ENCODE results near the gene APC.
"Not testable (repeated sequence)": the region's sequence is repeated elsewhere in the genome, so short reads cannot be mapped to it uniquely, and the experiment has no call there.

Gene APC

GRCh38 chr5:112847306-112847705 lies 109.6 kb downstream of the APC start:
- no peak for FAIRE-seq
- no peak for DNase-seq (ENCODE audit: extremely low spot score, insufficient read length, low read depth)

DNA sequence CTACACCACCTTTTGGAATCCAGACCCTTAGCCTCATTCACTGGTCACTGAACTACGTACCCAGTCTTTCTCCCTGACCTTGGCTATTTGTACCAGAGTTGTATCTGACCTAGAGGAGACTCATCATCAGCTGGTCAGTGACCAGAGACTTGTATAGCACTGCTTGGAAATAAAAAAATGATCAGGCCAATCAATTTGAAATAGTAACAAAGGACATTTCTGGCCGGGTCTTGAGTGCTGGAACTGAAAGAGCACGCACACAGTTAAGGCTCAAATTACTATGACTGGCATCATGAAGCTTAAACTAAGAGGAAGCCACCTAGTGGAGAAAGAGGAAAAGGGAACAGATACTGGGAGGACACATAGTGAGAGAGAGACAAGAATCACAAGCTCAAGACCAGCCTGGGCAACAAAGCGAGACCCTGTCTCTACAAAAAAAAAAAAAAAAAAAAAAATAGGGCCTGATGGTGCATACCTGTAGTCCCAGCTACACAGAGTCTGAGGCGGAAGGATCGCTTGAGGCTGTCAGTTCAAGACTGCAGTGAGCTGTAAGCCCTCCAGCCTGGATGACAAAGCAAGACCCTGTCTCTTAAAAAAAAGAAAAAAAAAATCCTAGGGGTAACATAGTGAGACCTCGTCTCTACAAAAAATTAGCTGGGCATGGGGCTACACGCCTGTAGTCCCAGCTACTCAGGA lies 110.6 kb downstream of the APC start:
- DNase-seq (ENCODE audit: extremely low spot score, insufficient read length, low read depth) (no peak), FAIRE-seq (peak; percentile 85)

DNA sequence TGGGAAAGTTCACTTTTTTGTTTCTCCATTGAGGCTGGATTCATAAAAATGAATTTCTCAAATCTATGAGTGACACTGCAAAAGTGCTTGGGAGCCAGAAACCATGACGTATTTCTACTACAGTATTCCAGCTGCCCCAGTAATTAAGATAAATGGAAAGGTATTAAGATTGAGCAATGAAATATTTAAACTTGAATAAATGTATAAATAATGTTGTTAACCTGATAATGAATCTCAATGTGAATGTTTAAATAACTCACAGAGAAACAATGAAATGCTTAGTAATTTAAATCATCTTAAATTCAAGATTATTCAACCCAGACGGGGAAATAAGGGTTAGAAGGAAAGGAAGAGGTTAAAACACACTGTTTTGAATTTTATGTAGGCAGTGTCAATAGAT lies 112.2 kb downstream of the APC start:
- DNase-seq (ENCODE audit: extremely low spot score, insufficient read length, low read depth) (no peak), FAIRE-seq (no peak)

DNA sequence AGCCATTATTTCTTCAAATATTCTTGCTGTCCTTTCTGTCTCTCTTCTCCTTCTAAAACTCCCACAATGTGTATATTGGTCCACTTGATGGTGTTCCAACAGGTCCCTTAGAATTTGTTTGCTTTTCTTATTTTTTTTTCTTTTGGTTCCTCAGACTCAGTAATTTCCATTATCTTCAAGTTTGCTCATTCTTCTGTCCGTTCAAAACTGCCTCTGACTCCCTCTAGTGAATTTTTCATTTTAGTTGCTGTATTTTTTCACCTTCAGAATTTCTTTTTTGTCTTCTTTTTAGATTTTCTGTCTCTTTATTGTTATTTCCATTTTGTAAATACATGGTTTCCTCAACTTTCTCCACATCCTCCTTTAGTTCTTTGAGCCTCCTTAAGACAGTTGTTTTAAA lies 117.0 kb downstream of the APC start:
- DNase-seq (ENCODE audit: extremely low spot score, insufficient read length, low read depth) (no peak), FAIRE-seq (no peak)

- no peak for DNase-seq (ENCODE audit: extremely low spot score, insufficient read length, low read depth)
- no peak for FAIRE-seq
Measured at GRCh38 chr5:112857866-112858265, 120.2 kb downstream of the APC start.

DNA sequence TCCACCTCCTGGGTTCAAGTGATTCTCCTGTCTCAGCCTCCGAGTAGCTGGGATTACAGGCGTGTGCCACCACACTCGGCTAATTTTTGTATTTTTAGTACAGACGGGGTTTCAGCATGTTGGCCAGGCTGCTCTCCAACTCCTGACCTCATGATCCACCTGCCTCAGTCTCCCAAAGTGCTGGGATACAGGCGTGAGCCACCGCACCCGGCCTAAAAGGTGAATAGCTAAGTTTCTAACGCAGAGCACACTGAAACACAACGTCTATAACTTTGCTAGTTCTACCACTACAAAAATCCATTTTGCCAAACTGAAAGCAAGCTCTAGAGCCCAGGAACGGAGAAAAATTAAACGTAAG lies 122.9 kb downstream of the APC start:
- not testable (repeated sequence) for DNase-seq (ENCODE audit: extremely low spot score, insufficient read length, low read depth); FAIRE-seq

DNA sequence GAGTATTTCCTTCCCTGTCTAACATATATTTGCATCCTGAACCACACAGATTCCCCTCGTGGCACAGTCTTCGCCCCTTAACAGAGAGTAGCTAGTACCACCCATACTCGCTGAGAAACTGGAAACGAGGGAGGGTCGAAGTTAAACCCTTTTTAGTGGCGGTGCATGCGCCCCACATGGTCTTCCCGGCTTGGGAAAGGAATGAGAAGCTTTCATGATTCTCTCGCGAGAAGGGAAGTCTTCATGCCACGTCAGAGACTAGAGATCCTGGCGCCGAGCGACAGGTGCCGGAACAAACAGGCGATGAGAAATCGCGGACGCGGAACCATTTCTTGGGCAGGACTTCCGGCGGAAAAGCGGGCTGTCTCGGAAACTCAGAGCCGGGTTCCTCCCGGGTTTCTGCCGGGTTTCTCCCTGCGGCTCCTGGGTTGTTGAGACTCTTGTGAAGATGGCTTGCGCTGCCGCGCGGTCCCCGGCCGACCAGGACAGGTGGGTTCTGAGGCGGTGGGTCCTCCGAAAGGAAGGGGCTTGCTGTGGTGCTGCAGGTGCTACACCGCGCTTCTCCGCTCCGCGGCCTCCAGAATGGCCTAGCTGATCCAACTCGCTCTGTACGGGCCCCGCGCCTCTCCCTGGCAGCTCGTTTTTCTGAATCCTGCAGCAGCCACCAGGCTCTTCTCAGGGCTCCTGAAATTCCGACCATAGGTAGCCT lies 123.4 kb downstream of the APC start, which contains the start of gene SRP19:
TSS of gene SRP19 (plus strand) at position 359 of the 709 bp plus-strand sequence. CDS start at position 449, 90 bp downstream.
- FAIRE-seq (peak; percentile 97), DNase-seq (ENCODE audit: extremely low spot score, insufficient read length, low read depth) (peak; percentile 96)

GRCh38 chr5:112861638-112861985 lies 123.9 kb downstream of the APC start:
- FAIRE-seq (no peak), DNase-seq (ENCODE audit: extremely low spot score, insufficient read length, low read depth) (no peak)

GRCh38 chr5:112862085-112862484 lies 124.4 kb downstream of the APC start:
- no peak for DNase-seq (ENCODE audit: extremely low spot score, insufficient read length, low read depth)

DNA sequence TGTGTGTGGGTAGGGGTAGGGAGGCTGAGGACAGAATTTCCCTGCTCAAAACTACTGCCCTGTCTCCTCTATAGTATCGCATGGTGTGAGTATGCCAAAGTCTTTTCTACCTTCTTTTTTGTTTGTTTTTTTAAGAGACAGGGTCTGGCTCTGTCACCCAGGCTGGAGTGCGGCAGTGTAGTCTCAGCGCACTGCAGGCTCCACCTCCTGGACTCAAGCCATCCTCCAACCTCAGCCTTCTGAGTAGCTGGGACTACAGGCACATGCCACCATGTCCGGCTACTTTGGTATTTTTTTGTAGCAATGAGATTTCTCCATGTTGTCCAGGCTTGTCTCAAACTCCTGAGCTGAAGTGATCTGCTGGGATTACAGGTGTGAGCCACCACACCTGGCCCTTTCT lies 125.9 kb downstream of the APC start:
- no peak for DNase-seq (ENCODE audit: extremely low spot score, insufficient read length, low read depth)
- no peak for FAIRE-seq

More at GRCh38 chr5:112862085-112862484, 124.4 kb downstream of the APC start:
- FAIRE-seq, result no peak

GRCh38 chr5:112865128-112865527 lies 127.4 kb downstream of the APC start:
- DNase-seq (ENCODE audit: extremely low spot score, insufficient read length, low read depth) (no peak), FAIRE-seq (no peak)

DNA sequence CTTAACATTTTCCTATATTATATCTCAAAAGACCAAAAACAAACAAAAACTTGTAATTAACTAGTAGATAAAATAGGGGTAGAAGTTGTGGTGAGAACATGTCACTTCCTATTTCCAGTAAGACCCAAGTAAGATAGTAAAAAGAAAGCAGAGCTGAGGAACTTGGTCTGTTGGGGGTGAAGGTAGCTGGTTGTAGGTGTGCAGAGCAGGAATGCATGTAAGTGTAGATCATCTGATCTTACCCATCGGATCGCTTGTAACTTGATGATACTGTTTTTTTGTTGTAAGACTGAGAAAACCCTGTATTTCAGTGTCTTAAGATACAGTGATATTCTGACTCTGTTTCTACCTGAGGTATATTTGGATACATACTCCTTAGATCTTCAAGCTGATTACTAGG lies 129.1 kb downstream of the APC start:
- no peak for FAIRE-seq
- no peak for DNase-seq (ENCODE audit: extremely low spot score, insufficient read length, low read depth)

- FAIRE-seq (no peak), DNase-seq (ENCODE audit: extremely low spot score, insufficient read length, low read depth) (no peak)
Measured at GRCh38 chr5:112867411-112867810, 129.7 kb downstream of the APC start.

DNA sequence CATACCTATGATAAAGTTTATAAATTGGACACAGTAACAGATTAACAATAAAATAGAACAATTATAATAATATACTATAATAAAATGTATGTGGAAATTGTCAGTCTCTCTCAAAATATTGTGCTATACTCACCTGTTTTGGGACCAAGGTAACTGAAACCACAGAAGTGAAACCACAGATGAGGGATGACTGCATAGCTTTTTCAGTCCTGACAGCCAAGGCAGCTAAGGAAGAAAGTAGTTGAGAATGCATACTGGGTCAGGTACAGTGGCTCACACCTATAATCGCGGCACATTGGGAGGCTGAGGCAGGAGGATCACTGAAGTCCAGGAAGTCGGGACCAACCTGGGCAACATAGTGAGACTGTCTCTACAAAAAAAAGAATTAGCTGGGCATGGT lies 132.3 kb downstream of the APC start:
- peak; percentile 59 for FAIRE-seq
- DNase-seq (ENCODE audit: extremely low spot score, insufficient read length, low read depth), result no peak

- FAIRE-seq (no peak), DNase-seq (ENCODE audit: extremely low spot score, insufficient read length, low read depth) (no peak)
Measured at GRCh38 chr5:112870966-112871365, 133.3 kb downstream of the APC start.

DNA sequence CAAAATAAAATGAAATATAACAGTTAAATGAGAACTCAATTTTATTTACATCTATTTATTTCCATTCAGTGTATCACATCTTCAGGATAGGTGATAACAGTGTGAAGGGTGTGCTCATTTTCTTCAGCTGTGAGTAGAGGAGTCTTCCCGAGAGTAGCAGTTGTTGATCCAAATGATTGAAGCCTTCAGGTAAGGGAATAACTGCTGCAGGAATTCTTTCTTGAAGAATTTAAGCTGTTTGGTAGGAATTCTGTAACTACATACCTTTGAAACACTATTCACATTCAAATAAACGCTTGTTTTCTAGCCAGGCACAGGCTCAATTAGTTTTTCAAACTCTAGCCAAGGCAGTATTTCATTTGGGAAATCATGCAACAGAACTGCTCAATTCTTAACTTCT lies 138.7 kb downstream of the APC start:
- DNase-seq (ENCODE audit: extremely low spot score, insufficient read length, low read depth), result no peak
- FAIRE-seq, result no peak

DNA sequence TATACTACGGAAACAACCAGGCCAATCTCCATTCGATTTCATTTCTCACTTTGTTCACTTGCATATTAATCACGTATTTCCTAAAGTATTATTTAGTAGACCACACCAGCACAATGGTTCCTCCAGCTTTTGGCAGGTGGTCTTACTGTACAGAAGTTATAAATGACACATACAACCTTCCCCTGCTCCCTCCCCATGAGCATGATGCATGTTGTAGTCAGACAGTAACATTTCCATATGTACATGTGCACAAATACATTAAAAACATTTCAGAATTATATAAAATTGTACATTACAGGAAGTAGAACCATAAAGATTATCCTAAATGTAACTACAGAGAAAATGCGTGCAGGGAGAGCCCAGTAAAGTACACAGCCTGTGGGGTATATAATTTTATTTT lies 140.4 kb downstream of the APC start:
- FAIRE-seq, result no peak
- DNase-seq (ENCODE audit: extremely low spot score, insufficient read length, low read depth), result no peak

- FAIRE-seq (no peak), DNase-seq (ENCODE audit: extremely low spot score, insufficient read length, low read depth) (no peak)
Measured at GRCh38 chr5:112878760-112879159, 141.1 kb downstream of the APC start.

DNA sequence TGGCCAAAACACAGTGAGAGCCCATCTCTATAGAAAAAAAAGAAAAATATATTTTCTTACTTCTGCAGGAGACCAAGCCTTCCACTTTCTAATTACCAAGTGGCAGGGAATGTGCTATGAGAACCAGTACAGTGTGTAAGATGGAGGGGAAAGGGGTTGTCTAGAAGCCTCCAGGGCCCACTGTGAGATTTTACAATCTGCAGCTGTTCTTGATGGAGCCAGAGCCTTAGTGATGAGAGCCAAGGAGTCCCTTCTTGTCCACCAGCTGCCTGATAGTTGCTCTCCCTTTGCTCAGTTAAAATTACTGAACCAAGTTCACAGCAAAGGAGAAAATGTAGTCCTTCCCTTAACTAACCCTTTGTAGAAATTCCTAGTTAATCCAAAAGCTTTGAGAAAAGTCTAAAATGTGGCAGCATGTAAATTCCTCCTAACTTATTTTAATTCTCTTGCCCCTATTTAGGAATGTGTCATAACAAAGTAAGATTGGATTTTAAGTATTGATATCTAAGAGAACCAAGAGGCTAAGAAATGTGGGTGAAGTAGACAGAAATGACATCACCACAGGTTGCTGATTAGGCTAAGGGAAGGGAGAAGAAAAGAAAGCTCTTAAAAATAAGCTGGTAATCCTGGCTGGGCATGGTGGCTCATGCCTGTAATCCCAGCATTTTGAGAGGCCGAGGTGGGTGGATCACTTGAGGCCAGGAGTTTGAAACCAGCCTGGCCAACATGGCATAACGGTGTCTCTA lies 142.7 kb downstream of the APC start:
- DNase-seq (ENCODE audit: extremely low spot score, insufficient read length, low read depth) (no peak), FAIRE-seq (no peak)

- DNase-seq (ENCODE audit: extremely low spot score, insufficient read length, low read depth), result no peak
- FAIRE-seq, result no peak
Measured at GRCh38 chr5:112883192-112883591, 145.5 kb downstream of the APC start.

DNA sequence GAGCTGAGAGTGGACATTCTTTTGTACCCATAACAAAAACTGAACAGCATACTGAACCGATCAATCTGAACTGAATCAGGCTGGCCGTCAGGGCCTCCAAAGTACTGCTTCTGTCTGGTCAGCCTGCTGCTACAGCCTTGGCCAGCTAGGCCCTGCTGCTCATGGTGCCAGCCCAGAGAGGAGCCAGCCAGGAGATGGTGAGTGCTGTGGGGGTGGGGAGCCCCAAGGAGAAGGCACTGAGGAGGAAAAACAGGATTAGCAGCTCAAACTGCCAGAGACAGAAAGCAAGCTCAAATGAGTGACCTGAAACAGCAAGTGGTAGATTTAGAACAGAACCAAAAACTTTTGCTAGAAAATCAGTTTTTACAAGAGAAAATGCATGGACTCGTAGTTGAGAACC lies 147.3 kb downstream of the APC start:
- FAIRE-seq (no peak), DNase-seq (ENCODE audit: extremely low spot score, insufficient read length, low read depth) (no peak)

Measured in GM18507 (cell line).